PFSK-1 (cell line): ENCODE results near the gene SH2D5.

Experiments
- FOXP2 ChIP-seq: optimal IDR thresholded peaks from 2 replicates; pipeline ENCODE3; 2011; ENCODE audit warnings: borderline replicate concordance, control low read depth, inconsistent platforms; ENCODE audit not compliant: insufficient read depth; ENCODE audit errors: extremely low read length, extremely low read depth
- POLR2AphosphoS5 ChIP-seq: IDR thresholded peaks from 2 replicates; pipeline ENCODE4 v1.6.1; 2012; ENCODE audit warnings: low read depth, mild to moderate bottlenecking, control low read depth, low read length, moderate library complexity
- SIN3A ChIP-seq: IDR thresholded peaks from 2 replicates; pipeline ENCODE4 v1.6.1; 2012; ENCODE audit warnings: mild to moderate bottlenecking, low read length, moderate library complexity, borderline replicate concordance; ENCODE audit not compliant: insufficient read depth
- TAF1 ChIP-seq: IDR thresholded peaks from 2 replicates; pipeline ENCODE4 v1.6.1; 2012; ENCODE audit warnings: low read length, control low read depth, borderline replicate concordance; ENCODE audit not compliant: insufficient read depth
- TF ChIP-seq, protein P1 (sequence below), 2 experiments: IDR thresholded peaks; 2 replicates each; pipeline versions ENCODE4 v1.6.1 to v1.8.0; 2011 to 2012; ENCODE audit warnings: low read depth in 2 of 2, low read length in 2 of 2, control low read depth in 1 of 2, inconsistent platforms in 1 of 2, mild to moderate bottlenecking in 1 of 2, moderate library complexity in 1 of 2; ENCODE audit not compliant: insufficient read depth in 1 of 2

The SH2D5 gene

GRCh38 chr1:20719871-20720620, 12.5 kb downstream of the SH2D5 start:
- no peak for TF ChIP-seq POLR2AphosphoS5
- TF ChIP-seq, protein P1, sequence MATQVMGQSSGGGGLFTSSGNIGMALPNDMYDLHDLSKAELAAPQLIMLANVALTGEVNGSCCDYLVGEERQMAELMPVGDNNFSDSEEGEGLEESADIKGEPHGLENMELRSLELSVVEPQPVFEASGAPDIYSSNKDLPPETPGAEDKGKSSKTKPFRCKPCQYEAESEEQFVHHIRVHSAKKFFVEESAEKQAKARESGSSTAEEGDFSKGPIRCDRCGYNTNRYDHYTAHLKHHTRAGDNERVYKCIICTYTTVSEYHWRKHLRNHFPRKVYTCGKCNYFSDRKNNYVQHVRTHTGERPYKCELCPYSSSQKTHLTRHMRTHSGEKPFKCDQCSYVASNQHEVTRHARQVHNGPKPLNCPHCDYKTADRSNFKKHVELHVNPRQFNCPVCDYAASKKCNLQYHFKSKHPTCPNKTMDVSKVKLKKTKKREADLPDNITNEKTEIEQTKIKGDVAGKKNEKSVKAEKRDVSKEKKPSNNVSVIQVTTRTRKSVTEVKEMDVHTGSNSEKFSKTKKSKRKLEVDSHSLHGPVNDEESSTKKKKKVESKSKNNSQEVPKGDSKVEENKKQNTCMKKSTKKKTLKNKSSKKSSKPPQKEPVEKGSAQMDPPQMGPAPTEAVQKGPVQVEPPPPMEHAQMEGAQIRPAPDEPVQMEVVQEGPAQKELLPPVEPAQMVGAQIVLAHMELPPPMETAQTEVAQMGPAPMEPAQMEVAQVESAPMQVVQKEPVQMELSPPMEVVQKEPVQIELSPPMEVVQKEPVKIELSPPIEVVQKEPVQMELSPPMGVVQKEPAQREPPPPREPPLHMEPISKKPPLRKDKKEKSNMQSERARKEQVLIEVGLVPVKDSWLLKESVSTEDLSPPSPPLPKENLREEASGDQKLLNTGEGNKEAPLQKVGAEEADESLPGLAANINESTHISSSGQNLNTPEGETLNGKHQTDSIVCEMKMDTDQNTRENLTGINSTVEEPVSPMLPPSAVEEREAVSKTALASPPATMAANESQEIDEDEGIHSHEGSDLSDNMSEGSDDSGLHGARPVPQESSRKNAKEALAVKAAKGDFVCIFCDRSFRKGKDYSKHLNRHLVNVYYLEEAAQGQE (IDR thresholded peaks at IDR 0.05; ENCODE audit: insufficient read depth in 1 of 2, low read depth in 2 of 2, low read length in 2 of 2): no peak
- no peak for TF ChIP-seq SIN3A
- TF ChIP-seq FOXP2: no peak

DNA sequence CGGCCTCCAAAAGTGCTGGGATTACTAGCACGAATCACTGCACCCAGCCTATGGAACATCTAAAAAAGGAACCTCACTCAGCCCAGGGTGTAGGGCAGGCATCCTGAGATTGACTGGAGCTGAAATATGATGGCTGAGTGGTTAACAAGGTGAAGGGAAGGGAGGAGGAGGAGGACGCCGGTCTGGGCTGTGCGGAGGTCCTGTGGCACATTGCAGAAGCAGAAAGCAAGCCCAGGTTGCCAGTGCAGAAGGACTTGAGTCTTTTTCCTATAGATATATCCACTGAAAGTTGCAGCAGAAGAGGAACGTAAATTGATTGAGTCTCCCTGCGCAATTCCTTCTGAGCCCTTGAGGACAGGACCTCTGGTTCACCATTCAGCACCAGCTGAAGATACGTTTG, 13.2 kb downstream of the SH2D5 start:
- TF ChIP-seq, protein P1 (IDR thresholded peaks at IDR 0.05; ENCODE audit: insufficient read depth in 1 of 2, low read depth in 2 of 2, low read length in 2 of 2): no peak
- TF ChIP-seq POLR2AphosphoS5 (no peak), FOXP2 (no peak), SIN3A (no peak), TAF1 (no peak)

- TF ChIP-seq SIN3A: no peak
Measured at GRCh38 chr1:20717452-20718342, 14.8 kb downstream of the SH2D5 start, which contains the start of gene KIF17. Gene KIF17, minus strand, starts transcription at chr1:20718007. Its CDS starts 301 bp downstream, at chr1:20717706.

DNA sequence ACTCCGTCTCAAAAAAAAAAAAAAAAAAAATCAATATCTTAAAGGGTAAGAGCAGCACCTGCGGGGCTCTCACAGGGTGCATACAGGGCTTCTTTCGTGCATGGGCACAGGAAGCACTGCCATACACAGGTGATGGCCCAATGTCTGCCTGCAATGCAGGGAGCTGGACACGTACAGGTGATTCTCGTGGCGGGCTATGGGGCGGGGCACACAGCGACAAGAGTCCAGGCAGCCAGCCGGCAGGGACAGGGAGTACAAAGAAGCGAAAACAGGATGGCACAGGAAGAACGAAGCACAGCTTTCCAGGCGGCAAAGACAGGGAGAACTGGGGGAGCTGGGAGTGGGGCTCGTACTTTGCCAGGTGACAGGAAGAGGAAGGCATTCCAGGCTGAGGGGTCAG, 16.3 kb downstream of the SH2D5 start:
- TF ChIP-seq SIN3A (no peak), POLR2AphosphoS5 (no peak)

- TF ChIP-seq TAF1 (no peak), POLR2AphosphoS5 (no peak), SIN3A (no peak), FOXP2 (no peak)
- TF ChIP-seq, protein P1 (IDR thresholded peaks at IDR 0.05; ENCODE audit: insufficient read depth in 1 of 2, low read depth in 2 of 2, low read length in 2 of 2): no peak
Measured at GRCh38 chr1:20715406-20715805, 17.1 kb downstream of the SH2D5 start.

DNA sequence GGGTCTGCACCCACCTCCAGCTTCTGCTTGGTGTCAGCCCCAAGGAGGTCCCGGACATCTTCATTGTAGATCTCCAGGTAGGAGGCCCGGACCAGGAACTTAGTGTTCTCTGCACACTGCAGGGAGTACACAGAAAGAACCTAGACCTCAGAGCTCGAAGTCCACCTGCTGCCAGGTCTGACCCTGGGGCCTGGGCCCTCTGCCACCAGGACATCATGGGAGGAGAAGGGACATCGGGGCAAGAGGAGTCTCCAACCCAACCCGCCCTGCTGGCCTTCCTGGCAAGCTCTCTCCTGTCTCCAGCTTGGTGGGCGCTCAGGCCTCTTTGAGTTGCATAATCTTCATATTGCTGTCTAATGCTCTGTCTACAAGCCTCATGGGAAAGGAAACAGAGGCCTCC, 19.1 kb downstream of the SH2D5 start:
- TF ChIP-seq, protein P1 (IDR thresholded peaks at IDR 0.05; ENCODE audit: insufficient read depth in 1 of 2, low read depth in 2 of 2, low read length in 2 of 2): no peak
- TF ChIP-seq POLR2AphosphoS5 (no peak), FOXP2 (no peak), SIN3A (no peak), TAF1 (no peak)
